OCI-LY3 (cell line): ENCODE results near the gene SLC41A3.

Experiments
- CTCF ChIP-seq: fragments of 200-600, 300-600 bp; sonication (generic); IDR thresholded peaks from 2 replicates; pipeline ENCODE4 v1.5.1; 2014; ENCODE audit warnings: antibody characterized with exemption, low read length, low read depth
- EZH2phosphoT487 ChIP-seq: fragments of 200-600 bp; shearing (Covaris generic); IDR thresholded peaks from 2 replicates; pipeline ENCODE4 v1.6.1; 2018; ENCODE audit warnings: antibody characterized with exemption, mixed run types, low read depth

GRCh38 chr3:126002189-126002588, 81.7 kb downstream of the SLC41A3 start:
- TF ChIP-seq CTCF (no peak), EZH2phosphoT487 (no peak)
